ENCODE results near the gene SELP.

The SELP gene

GRCh38 chr1:169615803-169616202 lies 14.1 kb downstream of the SELP start:
- TF ChIP-seq ZFX (IDR thresholded peaks at IDR 0.05; ENCODE audit: borderline replicate concordance), result no peak
- no peak for TF ChIP-seq CTCF (IDR thresholded peaks at IDR 0.05)
- H3K27ac ChIP-seq, result no peak overlapping the region

GRCh38 chr1:169610858-169611257 lies 19.1 kb downstream of the SELP start:
- H3K27ac ChIP-seq, result no peak overlapping the region

GRCh38 chr1:169610108-169610507 lies 19.8 kb downstream of the SELP start:
- H3K27ac ChIP-seq, result no peak overlapping the region
- TF ChIP-seq ZFX (IDR thresholded peaks at IDR 0.05; ENCODE audit: borderline replicate concordance), result no peak
- TF ChIP-seq CTCF (IDR thresholded peaks at IDR 0.05), result no peak

More at GRCh38 chr1:169610858-169611257, 19.1 kb downstream of the SELP start:
- no peak for TF ChIP-seq ZFX (IDR thresholded peaks at IDR 0.05; ENCODE audit: borderline replicate concordance)
- TF ChIP-seq CTCF (IDR thresholded peaks at IDR 0.05), result no peak

- TF ChIP-seq ZFX (IDR thresholded peaks at IDR 0.05; ENCODE audit: borderline replicate concordance) (no peak), CTCF (IDR thresholded peaks at IDR 0.05) (no peak)
- H3K27ac ChIP-seq, result no peak overlapping the region
Observed at GRCh38 chr1:169608226-169608625, 21.7 kb downstream of the SELP start.

GRCh38 chr1:169604781-169605560 lies 25.0 kb downstream of the SELP start:
- TF ChIP-seq CTCF (IDR thresholded peaks at IDR 0.05) (no peak), ZFX (IDR thresholded peaks at IDR 0.05; ENCODE audit: borderline replicate concordance) (no peak)
- H3K27ac ChIP-seq, result no peak overlapping the region

GRCh38 chr1:169601096-169601881 lies 28.6 kb downstream of the SELP start:
- H3K27ac ChIP-seq, result no peak overlapping the region
- TF ChIP-seq CTCF (IDR thresholded peaks at IDR 0.05), result peak; percentile 66
- TF ChIP-seq ZFX (IDR thresholded peaks at IDR 0.05; ENCODE audit: borderline replicate concordance), result no peak
